ENCODE results near the gene KLF6. TPM values are rescaled to one million over a fixed set of nuclear protein-coding genes. Genes with fewer than 3 reads are reported as not detected.

The KLF6 gene
- total and polyA plus RNA-seq, 2 donors (not counting 3 experiments of a cell fraction or from before 2014, with no cell fraction given), result 183 to 307 TPM

- POLR2A ChIA-PET, result interaction anchor here (1.8 kb wide), 1 partner anchor 12 kb away, joined by 6 read pairs; the partner anchor contains the start of gene KLF6
- H3K79me2 ChIP-seq (ENCODE audit: control insufficient read depth, insufficient read depth, low read length), result peaks cover 9% of the 10 kb centered on the region
- H3K4me3 ChIP-seq (replicated peaks in 1 of 3; ENCODE audit: insufficient read depth in 1 of 3, low read depth in 1 of 3, low read length in 3 of 3), result no peak overlapping the region
- dilution Hi-C loops (cut with MboI; ENCODE audit: extremely low pct_ligation_motif_present, low sequenced_read_pairs) (no loop called here), intact Hi-C loops (cut with micrococcal nuclease) (loop anchor here (1.0 kb wide), 3 partner anchors 18 to 576 kb away; no protein-coding TSS in a partner anchor)
- peaks cover 27% of the 10 kb centered on the region for H3K4me1 ChIP-seq (ENCODE audit: control insufficient read depth, extremely low read depth, insufficient read depth, low read length)
- no peak overlapping the region for H3K9ac ChIP-seq (replicated peaks; ENCODE audit: extremely low read depth, insufficient read depth, low read length)
- TF ChIP-seq POLR2A (IDR thresholded peaks at IDR 0.05; ENCODE audit: low read depth, low read length), result no peak
- no peak for TF ChIP-seq CTCF (IDR thresholded peaks at IDR 0.05; ENCODE audit: extremely low read depth in 1 of 2, insufficient read depth in 1 of 2, low read depth in 1 of 2, low read length in 2 of 2)
- no peak for TF ChIP-seq JUN (IDR thresholded peaks at IDR 0.05; ENCODE audit: borderline replicate concordance, insufficient read depth, insufficient read length, low read depth)
- no peaks in the 10 kb centered on the region for H3K9me1 ChIP-seq (replicated peaks; ENCODE audit: control insufficient read depth, extremely low read depth, insufficient read depth, low read length)
- no peak overlapping the region for H3K27ac ChIP-seq (ENCODE audit: insufficient read depth, low read depth, low read length)
- no peak for DNase-seq (ENCODE audit: low read depth, low spot score)
- no peaks in the 10 kb centered on the region for H3K9me3 ChIP-seq (replicated peaks; ENCODE audit: control insufficient read depth, insufficient read depth, low read length)
- peaks cover 5 to 15% of the 10 kb centered on the region in 2 experiments for H3K36me3 ChIP-seq (ENCODE audit: control insufficient read depth in 2 of 2, extremely low read depth in 1 of 2, insufficient read depth in 2 of 2, low read length in 2 of 2)
- FAIRE-seq, result no peak
- CTCF ChIA-PET, result interaction anchor here (1.2 to 2.9 kb wide), 3 partner anchors 534 to 580 kb away, joined by 3 to 18 read pairs (median 9); no protein-coding TSS in a partner anchor
- no peaks in the 10 kb centered on the region for H3K27me3 ChIP-seq (ENCODE audit: control insufficient read depth in 2 of 2, insufficient read depth in 2 of 2, low read length in 2 of 2)
- no peaks in the 10 kb centered on the region for H4K20me1 ChIP-seq (replicated peaks; ENCODE audit: control insufficient read depth, extremely low read depth, insufficient read depth, low read length)
- no peak overlapping the region for H3K4me2 ChIP-seq (ENCODE audit: insufficient read depth, low read length)
- no TSS peak for BruUV-seq (replicated peaks)
- H2AFZ ChIP-seq (ENCODE audit: low read depth, low read length), result no peak overlapping the region
Observed at GRCh38 chr10:3773460-3774017, 11.5 kb downstream of the KLF6 start.

Data from endothelial cell of umbilical vein (primary cell).